Frontal cortex (tissue), 4 donors: ENCODE data around the gene EFHC1. TPM values are rescaled to one million over a fixed set of nuclear protein-coding genes. Genes with fewer than 3 reads are reported as not detected.
"Not testable (repeated sequence)": the region's sequence is repeated elsewhere in the genome, so short reads cannot be mapped to it uniquely, and the experiment has no call there.

Experiments used
- DNase-seq, 2 donors: peaks; one replicate each; pipeline ENCODE4 v3.0.0; 2012; ENCODE audit warnings: low spot score in 2 of 2
- FAIRE-seq: peaks from 2 replicates; lab custom pipeline; 2012; peaks lifted over from hg19 to GRCh38; lab: Jason Lieb, UNC
- total RNA-seq: library from RNA; depleted of rRNA; stranded (reverse); fragments of >200 nt; gene quantifications from one replicate; pipeline ENCODE4 v1.2.3, GENCODE V29; 2014
- donor health status: control.
- donor health status: control.
- donor health status: control.

Gene EFHC1
- 22.4 TPM for total RNA-seq

GRCh38 chr6:52419809-52420667 is at the start of gene EFHC1:
EFHC1 (plus strand) TSS chr6:52420342; CDS start chr6:52420411, 69 bp downstream.
- DNase-seq, result peak; percentile 77 to 89
- FAIRE-seq, result no peak

- FAIRE-seq (no peak), DNase-seq (no peak)
Measured at GRCh38 chr6:52371656-52372191, 48.4 kb upstream of the EFHC1 start.

- DNase-seq (no peak), FAIRE-seq (no peak)
Measured at GRCh38 chr6:52373151-52373690, 46.9 kb upstream of the EFHC1 start.

GRCh38 chr6:52374247-52374646 is 45.9 kb upstream of the EFHC1 start:
- no peak for FAIRE-seq

GRCh38 chr6:52375780-52376556 is 44.2 kb upstream of the EFHC1 start:
- DNase-seq, result no peak

More at GRCh38 chr6:52374247-52374646, 45.9 kb upstream of the EFHC1 start:
- no peak for DNase-seq

GRCh38 chr6:52376763-52377162 is 43.4 kb upstream of the EFHC1 start:
- DNase-seq (no peak), FAIRE-seq (no peak)

More at GRCh38 chr6:52375780-52376556, 44.2 kb upstream of the EFHC1 start:
- no peak for FAIRE-seq

- no peak for DNase-seq
- FAIRE-seq, result no peak
Measured at GRCh38 chr6:52377538-52378221, 42.5 kb upstream of the EFHC1 start.

- DNase-seq (no peak), FAIRE-seq (no peak)
Measured at GRCh38 chr6:52381249-52381648, 38.9 kb upstream of the EFHC1 start.

- FAIRE-seq, result no peak
- DNase-seq, result no peak
Measured at GRCh38 chr6:52384145-52384766, 35.9 kb upstream of the EFHC1 start.

- no peak for FAIRE-seq
Measured at GRCh38 chr6:52385074-52385473, 35.1 kb upstream of the EFHC1 start.

GRCh38 chr6:52388119-52388518 is 32.0 kb upstream of the EFHC1 start:
- FAIRE-seq, DNase-seq: not testable (repeated sequence)

More at GRCh38 chr6:52385074-52385473, 35.1 kb upstream of the EFHC1 start:
- DNase-seq, result no peak

GRCh38 chr6:52388790-52389189 is 31.4 kb upstream of the EFHC1 start:
- FAIRE-seq, result no peak
- no peak for DNase-seq

- no peak for FAIRE-seq
- DNase-seq, result no peak
Measured at GRCh38 chr6:52389264-52389625, 30.9 kb upstream of the EFHC1 start.

- FAIRE-seq (no peak), DNase-seq (no peak)
Measured at GRCh38 chr6:52389626-52390360, 30.3 kb upstream of the EFHC1 start.

- DNase-seq (no peak), FAIRE-seq (no peak)
Measured at GRCh38 chr6:52390361-52390727, 29.8 kb upstream of the EFHC1 start.

GRCh38 chr6:52391599-52391998 is 28.5 kb upstream of the EFHC1 start:
- FAIRE-seq (no peak), DNase-seq (no peak)

GRCh38 chr6:52392944-52393343 is 27.2 kb upstream of the EFHC1 start:
- DNase-seq, result no peak
- no peak for FAIRE-seq

- DNase-seq (no peak), FAIRE-seq (no peak)
Measured at GRCh38 chr6:52393780-52394179, 26.4 kb upstream of the EFHC1 start.

GRCh38 chr6:52394251-52394666 is 25.9 kb upstream of the EFHC1 start:
- FAIRE-seq (no peak), DNase-seq (no peak)
